ENCODE data around the gene RASA2. TPM values are rescaled to one million over a fixed set of nuclear protein-coding genes. Genes with fewer than 3 reads are reported as not detected.
"Not testable (repeated sequence)": the region's sequence is repeated elsewhere in the genome, so short reads cannot be mapped to it uniquely, and the experiment has no call there.

RASA2 gene
- total RNA-seq, 1 donor from 2014 or later = 4.3 TPM

GRCh38 chr3:141469720-141470119 is 17.1 kb upstream of the RASA2 start:
- intact Hi-C loops (cut with micrococcal nuclease) = no loop called here
- Histone ChIP-seq H3K4me1 (no peaks in the 10 kb centered on the region), H3K27me3 (ENCODE audit: low read depth) (no peaks in the 10 kb centered on the region), H3K9me3 (replicated peaks) (peaks cover 16% of the 10 kb centered on the region), H3K36me3 (no peaks in the 10 kb centered on the region), H3K4me3 (no peak overlapping the region), H3K27ac (replicated peaks) (no peak overlapping the region)
- DNase-seq = no peak
- no peak for TF ChIP-seq CTCF (IDR thresholded peaks at IDR 0.05; ENCODE audit: borderline replicate concordance)

GRCh38 chr3:141471160-141471559 is 15.7 kb upstream of the RASA2 start:
- Histone ChIP-seq H3K27me3 (ENCODE audit: low read depth) (no peaks in the 10 kb centered on the region), H3K9me3 (replicated peaks) (peaks cover 16% of the 10 kb centered on the region), H3K4me1 (no peaks in the 10 kb centered on the region), H3K36me3 (no peaks in the 10 kb centered on the region), H3K27ac (replicated peaks) (no peak overlapping the region), H3K4me3 (no peak overlapping the region)
- intact Hi-C loops (cut with micrococcal nuclease) = no loop called here
- no peak for DNase-seq
- no peak for TF ChIP-seq CTCF (IDR thresholded peaks at IDR 0.05; ENCODE audit: borderline replicate concordance)

- H3K4me1 ChIP-seq = no peaks in the 10 kb centered on the region
- H3K9me3 ChIP-seq (replicated peaks) = peaks cover 3% of the 10 kb centered on the region
- H3K27me3 ChIP-seq (ENCODE audit: low read depth) = no peaks in the 10 kb centered on the region
- H3K36me3 ChIP-seq = no peaks in the 10 kb centered on the region
- TF ChIP-seq CTCF (IDR thresholded peaks at IDR 0.05; ENCODE audit: borderline replicate concordance) = no peak
- H3K27ac ChIP-seq (replicated peaks) = no peak overlapping the region
- H3K4me3 ChIP-seq = no peak overlapping the region
- intact Hi-C loops (cut with micrococcal nuclease) = no loop called here
- no peak for DNase-seq
Measured at GRCh38 chr3:141476033-141476432, 10.8 kb upstream of the RASA2 start.

GRCh38 chr3:141477224-141477623 is 9.6 kb upstream of the RASA2 start:
- H3K36me3 ChIP-seq = no peaks in the 10 kb centered on the region
- H3K4me3 ChIP-seq = no peak overlapping the region
- no peaks in the 10 kb centered on the region for H3K27me3 ChIP-seq (ENCODE audit: low read depth)
- no peak for TF ChIP-seq CTCF (IDR thresholded peaks at IDR 0.05; ENCODE audit: borderline replicate concordance)
- intact Hi-C loops (cut with micrococcal nuclease) = no loop called here
- DNase-seq = no peak
- H3K27ac ChIP-seq (replicated peaks) = no peak overlapping the region
- H3K9me3 ChIP-seq (replicated peaks) = no peaks in the 10 kb centered on the region
- H3K4me1 ChIP-seq = no peaks in the 10 kb centered on the region

- no peaks in the 10 kb centered on the region for H3K4me1 ChIP-seq
- H3K36me3 ChIP-seq = no peaks in the 10 kb centered on the region
- no peaks in the 10 kb centered on the region for H3K27me3 ChIP-seq (ENCODE audit: low read depth)
- intact Hi-C loops (cut with micrococcal nuclease) = no loop called here
- no peak overlapping the region for H3K4me3 ChIP-seq
- DNase-seq = no peak
- H3K9me3 ChIP-seq (replicated peaks) = no peaks in the 10 kb centered on the region
- no peak overlapping the region for H3K27ac ChIP-seq (replicated peaks)
- no peak for TF ChIP-seq CTCF (IDR thresholded peaks at IDR 0.05; ENCODE audit: borderline replicate concordance)
Measured at GRCh38 chr3:141478139-141478538, 8.7 kb upstream of the RASA2 start.

- H3K27me3 ChIP-seq (ENCODE audit: low read depth); H3K36me3 ChIP-seq; H3K4me3 ChIP-seq; DNase-seq; intact Hi-C loops (cut with micrococcal nuclease); H3K9me3 ChIP-seq (replicated peaks); H3K4me1 ChIP-seq; H3K27ac ChIP-seq (replicated peaks): not testable (repeated sequence)
Measured at GRCh38 chr3:141478840-141479239, 8.0 kb upstream of the RASA2 start.
